D721Med (cell line): ENCODE results near the gene WFS1.

Experiments used
- DNase-seq: peaks from one replicate; pipeline ENCODE4 v3.0.0; 2011; ENCODE audit warnings: low spot score; ENCODE audit not compliant: insufficient read length
- FAIRE-seq: peaks from 2 replicates; lab custom pipeline; 2011; peaks lifted over from hg19 to GRCh38; lab: Jason Lieb, UNC
- CTCF ChIP-seq: IDR thresholded peaks from 2 replicates; pipeline ENCODE4 v1.5.1; 2012; ENCODE audit warnings: mild to moderate bottlenecking, control low read depth; ENCODE audit not compliant: insufficient read depth; ENCODE audit errors: missing control alignments

Gene WFS1

GRCh38 chr4:6352031-6352692 lies 82.5 kb downstream of the WFS1 start:
- TF ChIP-seq CTCF = no peak
- FAIRE-seq (no peak), DNase-seq (no peak)
